H1 (cell line): ENCODE data around the gene GAPDHS. TPM values are rescaled to one million over a fixed set of nuclear protein-coding genes. Genes with fewer than 3 reads are reported as not detected.

Experiments used
- CTCF ChIA-PET: fragments of 300-600 bp; sonication (Branson Sonifier 250); formaldehyde crosslinking; loops from one replicate; lab custom pipeline; 2021; ENCODE audit not compliant: partially characterized antibody; lab: Charles Lee
- POLR2A ChIA-PET: fragments of 300-600 bp; sonication (Branson Sonifier 250); formaldehyde crosslinking; loops from one replicate; lab custom pipeline; 2021; ENCODE audit warnings: inconsistent platforms; ENCODE audit not compliant: partially characterized antibody; lab: Charles Lee
- DNase-seq, 2 experiments: peaks; one replicate each; pipeline versions ENCODE4 v3.0.0 to v3.0.0-alpha.2; 2010 to 2022; ENCODE audit warnings: low spot score in 2 of 2, low read depth in 1 of 2, mixed read lengths in 1 of 2
- FAIRE-seq: peaks from 2 replicates; lab custom pipeline; 2011; peaks lifted over from hg19 to GRCh38; lab: Jason Lieb, UNC
- H2AFZ ChIP-seq: 2 replicates; pipeline ENCODE4 v1.8.1; 2012; ENCODE audit warnings: low read length, inconsistent platforms
- H2AK5ac ChIP-seq: 2 replicates; pipeline ENCODE4 v1.6.1; 2013; ENCODE audit warnings: low read depth, low read length
- H2BK120ac ChIP-seq: replicated peaks from 2 replicates; pipeline ENCODE3; 2013; ENCODE audit warnings: low read depth, low read length, inconsistent platforms
- H2BK12ac ChIP-seq: 2 replicates; pipeline ENCODE4 v1.6.1; 2013; ENCODE audit warnings: low read depth, low read length
- H2BK15ac ChIP-seq: 2 replicates; pipeline ENCODE4 v1.6.1; 2013; ENCODE audit warnings: low read length
- H2BK20ac ChIP-seq: 2 replicates; pipeline ENCODE4 v1.6.1; 2013; ENCODE audit warnings: low read length
- H2BK5ac ChIP-seq: 2 replicates; pipeline ENCODE4 v1.6.1; 2013; ENCODE audit warnings: low read depth, low read length
- H3K14ac ChIP-seq: 2 replicates; pipeline ENCODE4 v1.6.1; 2013; ENCODE audit warnings: inconsistent platforms; ENCODE audit not compliant: insufficient read length
- H3K18ac ChIP-seq: 2 replicates; pipeline ENCODE4 v1.6.1; 2013; ENCODE audit warnings: low read length; ENCODE audit errors: extremely low read depth
- H3K23ac ChIP-seq: 2 replicates; pipeline ENCODE4 v1.6.1; 2013; ENCODE audit warnings: inconsistent platforms; ENCODE audit not compliant: insufficient read length
- H3K23me2 ChIP-seq: 2 replicates; pipeline ENCODE4 v1.6.1; 2013; ENCODE audit warnings: low read depth, low read length
- H3K27ac ChIP-seq: 2 replicates; pipeline ENCODE4 v1.6.1; 2011; ENCODE audit warnings: low read depth, low read length, inconsistent platforms
- H3K27me3 ChIP-seq, 4 experiments: replicated peaks in 1 of 4; 1 replicate in 1 of 4; 2 replicates in 3 of 4; pipeline versions ENCODE4 v1.6.1 to v1.8.1; 2011 to 2013; ENCODE audit warnings: low read length in 3 of 4, mild to moderate bottlenecking in 3 of 4, inconsistent platforms in 2 of 4, mixed read lengths in 2 of 4, moderate library complexity in 1 of 4; ENCODE audit not compliant: control insufficient read depth in 3 of 4, insufficient read depth in 3 of 4; ENCODE audit errors: extremely low read depth in 1 of 4
- H3K36me3 ChIP-seq, 4 experiments: 2 replicates each; pipeline versions ENCODE4 v1.6.1 to v1.8.1; 2011 to 2013; ENCODE audit warnings: mild to moderate bottlenecking in 4 of 4, low read length in 3 of 4, moderate library complexity in 2 of 4, control low read depth in 1 of 4, inconsistent platforms in 1 of 4; ENCODE audit not compliant: insufficient read depth in 4 of 4, control insufficient read depth in 2 of 4
- H3K4ac ChIP-seq: replicated peaks from 2 replicates; pipeline ENCODE3; 2013; ENCODE audit warnings: low read length, low read depth, mixed read lengths, inconsistent platforms; ENCODE audit not compliant: insufficient read length
- H3K4me1 ChIP-seq, 4 experiments: replicated peaks in 1 of 4; 1 replicate in 1 of 4; 2 replicates in 3 of 4; pipeline versions ENCODE4 v1.6.1 to v1.8.1; 2011 to 2013; ENCODE audit warnings: low read length in 3 of 4, inconsistent platforms in 2 of 4, mixed read lengths in 1 of 4; ENCODE audit not compliant: insufficient read depth in 4 of 4, control insufficient read depth in 3 of 4
- H3K4me2 ChIP-seq, 2 experiments: 2 replicates each; pipeline versions ENCODE4 v1.6.1 to v1.8.1; 2011 to 2013; ENCODE audit warnings: low read depth in 2 of 2, low read length in 2 of 2, control low read depth in 1 of 2, inconsistent platforms in 1 of 2, mild to moderate bottlenecking in 1 of 2; ENCODE audit not compliant: insufficient read depth in 1 of 2
- H3K4me3 ChIP-seq, 4 experiments: fragments of 200-600, 300-600 bp in 1 of 4; sonication (generic), shearing (Covaris generic), sonication (Bioruptor Twin) in 1 of 4; 2 replicates each; pipeline versions ENCODE4 v1.5.1 to v1.8.1; 2011 to 2016; ENCODE audit warnings: low read length in 4 of 4, low read depth in 3 of 4, control low read depth in 2 of 4, inconsistent platforms in 2 of 4, mild to moderate bottlenecking in 2 of 4, mixed read lengths in 1 of 4, moderate library complexity in 1 of 4; ENCODE audit not compliant: insufficient read depth in 2 of 4; ENCODE audit errors: extremely low read depth in 1 of 4
- H3K56ac ChIP-seq: replicated peaks from 2 replicates; pipeline ENCODE3; 2013; ENCODE audit warnings: low read depth, mild to moderate bottlenecking, mixed read lengths, low read length, inconsistent platforms; ENCODE audit not compliant: insufficient read length
- H3K79me1 ChIP-seq: 2 replicates; pipeline ENCODE4 v1.6.1; 2013; ENCODE audit warnings: low read depth, low read length, control low read depth
- H3K79me2 ChIP-seq, 2 experiments: 2 replicates each; pipeline versions ENCODE4 v1.6.1 to v1.8.1; 2012 to 2013; ENCODE audit warnings: low read length in 2 of 2, mild to moderate bottlenecking in 2 of 2, inconsistent platforms in 1 of 2; ENCODE audit not compliant: insufficient read depth in 2 of 2, control insufficient read depth in 1 of 2
- H3K9ac ChIP-seq, 4 experiments: replicated peaks in 1 of 4; 1 replicate in 1 of 4; 2 replicates in 3 of 4; pipeline versions ENCODE4 v1.6.1 to v1.8.1; 2011 to 2013; ENCODE audit warnings: low read depth in 3 of 4, low read length in 3 of 4, control low read depth in 2 of 4, mild to moderate bottlenecking in 2 of 4, moderate library complexity in 2 of 4, inconsistent platforms in 1 of 4; ENCODE audit errors: extremely low read depth in 1 of 4
- H3K9me3 ChIP-seq, 2 experiments: 2 replicates each; pipeline versions ENCODE4 v1.6.1 to v1.8.1; 2012 to 2013; ENCODE audit warnings: mild to moderate bottlenecking in 2 of 2, moderate library complexity in 2 of 2, control low read depth in 1 of 2, inconsistent platforms in 1 of 2, low read depth in 1 of 2, low read length in 1 of 2, mixed read lengths in 1 of 2; ENCODE audit not compliant: insufficient read depth in 2 of 2
- H4K20me1 ChIP-seq, 2 experiments: replicated peaks in 1 of 2; 2 replicates each; pipeline versions ENCODE3 to v1.8.1; 2011 to 2013; ENCODE audit warnings: inconsistent platforms in 2 of 2, low read length in 2 of 2, mild to moderate bottlenecking in 1 of 2; ENCODE audit not compliant: insufficient read depth in 2 of 2, control insufficient read depth in 1 of 2
- H4K5ac ChIP-seq: 2 replicates; pipeline ENCODE4 v1.6.1; 2013; ENCODE audit warnings: low read length, low read depth, mixed read lengths, inconsistent platforms; ENCODE audit not compliant: insufficient read length
- H4K8ac ChIP-seq: 2 replicates; pipeline ENCODE4 v1.8.0; 2013; ENCODE audit warnings: mild to moderate bottlenecking, moderate library complexity, low read length, inconsistent platforms; ENCODE audit not compliant: insufficient read depth; ENCODE audit errors: extremely low read depth
- H4K91ac ChIP-seq: replicated peaks from 2 replicates; pipeline ENCODE3; 2013; ENCODE audit warnings: low read length, mixed read lengths, inconsistent platforms; ENCODE audit not compliant: insufficient read length
- CBX8 ChIP-seq: fragments of 300-800, 300-1000 bp; sonication (generic); IDR thresholded peaks from 2 replicates; pipeline ENCODE4 v1.7.1; 2016; ENCODE audit warnings: low read depth, low read length, borderline replicate concordance
- EP300 ChIP-seq, 2 experiments: IDR thresholded peaks; 1 replicate in 1 of 2; 2 replicates in 1 of 2; pipeline ENCODE4 v1.6.1; 2011 to 2012; ENCODE audit warnings: low read depth in 2 of 2, low read length in 2 of 2, mild to moderate bottlenecking in 2 of 2, borderline replicate concordance in 1 of 2, inconsistent platforms in 1 of 2, moderate library complexity in 1 of 2
- EZH2 ChIP-seq: fragments of 200-600 bp; sonication (generic); IDR thresholded peaks from 2 replicates; pipeline ENCODE4 v1.7.1; 2012; ENCODE audit warnings: low read depth, mild to moderate bottlenecking, moderate library complexity, low read length, inconsistent platforms; ENCODE audit not compliant: severe bottlenecking
- PHF8 ChIP-seq: fragments of 200-600 bp; sonication (generic); conservative IDR thresholded peaks from 2 replicates; pipeline ENCODE4 v1.7.1; 2012; ENCODE audit warnings: low read depth, mild to moderate bottlenecking, inconsistent platforms, low read length, moderate library complexity
- RFX5 ChIP-seq: IDR thresholded peaks from 2 replicates; pipeline ENCODE4 v1.6.1; 2011; ENCODE audit warnings: low read depth, low read length, improper control_type of control experiment, borderline replicate concordance
- SIX5 ChIP-seq: IDR thresholded peaks from 2 replicates; pipeline ENCODE4 v1.6.1; 2011; ENCODE audit warnings: mild to moderate bottlenecking, low read depth, low read length
- SP1 ChIP-seq: IDR thresholded peaks from 2 replicates; pipeline ENCODE4 v1.6.1; 2011; ENCODE audit warnings: low read depth, low read length
- YY1 ChIP-seq: IDR thresholded peaks from 2 replicates; pipeline ENCODE4 v1.6.1; 2011; ENCODE audit warnings: low read depth, mild to moderate bottlenecking, low read length
- ZNF274 ChIP-seq: IDR thresholded peaks from 2 replicates; pipeline ENCODE4 v1.7.0; 2012; ENCODE audit warnings: low read length, borderline replicate concordance; ENCODE audit errors: extremely low read depth
- WGBS, 2 experiments: shearing (Covaris generic) in 1 of 2; methylation state at CpG; one replicate each; pipeline versions ENCODE4 v1.1.6 to v1.1.7; 2013 to 2015; ENCODE audit warnings: low lambda C conversion rate in 2 of 2, mixed read lengths in 2 of 2, inconsistent platforms in 1 of 2, low coverage in 1 of 2, missing lambda C conversion rate in 1 of 2; ENCODE audit not compliant: insufficient replicate concordance in 2 of 2, insufficient coverage in 1 of 2, insufficient read length in 1 of 2; ENCODE audit errors: extremely low coverage in 1 of 2, missing lambda C conversion rate in 1 of 2; 5-methylcytosine and 5-hydroxymethylcytosine counted together
- polyA plus RNA-seq, 7 experiments: library from polyadenylated mRNA; depleted of rRNA in 3 of 7; stranded (reverse) in 5 of 7; unstranded in 2 of 7; fragments of >200 nt in 5 of 7; fragments of 200-250 nt in 2 of 7; gene quantifications; 1 replicate in 5 of 7; 2 replicates in 1 of 7; 4 replicates in 1 of 7; pipeline versions ENCODE4 v1.2.1 to v1.2.3, GENCODE V29; 2011 to 2013; ENCODE audit warnings: missing spikeins in 2 of 7, mixed read lengths in 2 of 7
- total RNA-seq: library from RNA; stranded (reverse); fragmentation: NEBNext Ultra II Directional; extraction: Animal tissue kit (Norgen Biotek cat#: 25700); gene quantifications from 2 replicates; pipeline ENCODE4 v1.2.1, GENCODE V29; 2021
- TF ChIP-seq, protein P1 (sequence below): IDR thresholded peaks from 2 replicates; pipeline ENCODE4 v1.6.1; 2012; ENCODE audit warnings: low read length, inconsistent platforms

Gene GAPDHS
- total and polyA plus RNA-seq, 2 of the 8 experiments (the other 6 are each of a cell fraction or from before 2014, with no cell fraction given), result 0.26 TPM; not detected in 1

DNA sequence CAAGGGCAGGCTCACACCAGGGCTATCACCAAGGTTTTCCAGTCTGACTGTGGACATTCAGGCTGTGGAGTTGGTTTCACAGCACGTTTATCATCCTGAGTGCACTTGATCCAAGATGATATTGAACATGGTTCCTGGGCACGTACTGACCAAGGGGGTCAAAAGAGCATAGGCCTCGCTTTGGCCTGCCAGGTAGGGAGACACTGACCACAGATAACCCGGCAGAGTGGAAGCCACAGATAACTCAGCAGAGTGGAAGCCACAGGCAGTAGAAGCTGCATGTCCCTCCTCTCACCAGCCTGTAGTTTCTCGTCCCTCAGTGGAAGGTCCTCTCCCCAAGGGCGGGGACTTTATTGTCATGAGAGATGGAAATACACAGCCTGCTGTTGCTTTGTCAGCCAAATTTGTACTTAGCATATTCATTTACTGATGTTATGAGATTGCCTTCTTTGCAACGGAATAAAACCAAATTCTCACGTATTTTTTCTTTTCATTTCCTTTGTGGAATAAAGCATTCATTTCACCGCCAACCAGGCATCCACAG is 34.2 kb upstream of the GAPDHS start:
- H3K9ac ChIP-seq, result no peak overlapping the region
- no peak overlapping the region for H2AK5ac ChIP-seq
- H3K4me2 ChIP-seq, result no peak overlapping the region
- H3K4me1 ChIP-seq, result peaks cover 0 to 5% (median 3%) of the 10 kb centered on the region in 4 experiments; a peak in 3 of 7 replicates
- H4K20me1 ChIP-seq, result peaks cover 2 to 14% of the 10 kb centered on the region in 2 experiments
- H3K27me3 ChIP-seq, result no peaks in the 10 kb centered on the region
- H4K91ac ChIP-seq, result no peak overlapping the region
- H3K79me2 ChIP-seq, result no peaks in the 10 kb centered on the region
- H3K79me1 ChIP-seq, result no peaks in the 10 kb centered on the region
- no peak overlapping the region for H3K14ac ChIP-seq
- no peak overlapping the region for H2BK120ac ChIP-seq
- no peak overlapping the region for H4K8ac ChIP-seq
- ChIA-PET CTCF (interaction anchor here (0.6 kb wide), 1 partner anchor 19 kb away, joined by 3 read pairs; no protein-coding TSS in a partner anchor), POLR2A (interaction anchor here (1.8 kb wide), 1 partner anchor 18 kb away, joined by 5 read pairs; no protein-coding TSS in a partner anchor)
- FAIRE-seq, result no peak
- H3K27ac ChIP-seq, result no peak overlapping the region
- no peak for DNase-seq
- no peak overlapping the region for H3K56ac ChIP-seq
- no peak overlapping the region for H3K4me3 ChIP-seq
- no peak overlapping the region for H2BK12ac ChIP-seq
- H3K36me3 ChIP-seq, result peaks cover 11 to 49% (median 34%) of the 10 kb centered on the region in 4 experiments
- H2BK20ac ChIP-seq, result no peak overlapping the region
- no peaks in the 10 kb centered on the region for H3K23me2 ChIP-seq
- no peak overlapping the region for H3K23ac ChIP-seq
- no peak overlapping the region for H3K18ac ChIP-seq
- no peak overlapping the region for H3K4ac ChIP-seq
- H2AFZ ChIP-seq, result no peak overlapping the region
- 87% methylated on average over 9 of the region's 9 CpGs; no CpG with 5 or more reads in 1 of the 2 experiments for WGBS, 2 experiments
- no peak overlapping the region for H2BK5ac ChIP-seq
- no peak overlapping the region for H4K5ac ChIP-seq
- no peak overlapping the region for H2BK15ac ChIP-seq
- H3K9me3 ChIP-seq, result no peaks in the 10 kb centered on the region
- TF ChIP-seq CBX8, result no peak
- TF ChIP-seq SP1, result no peak
- TF ChIP-seq PHF8, result no peak
- TF ChIP-seq, protein P1, sequence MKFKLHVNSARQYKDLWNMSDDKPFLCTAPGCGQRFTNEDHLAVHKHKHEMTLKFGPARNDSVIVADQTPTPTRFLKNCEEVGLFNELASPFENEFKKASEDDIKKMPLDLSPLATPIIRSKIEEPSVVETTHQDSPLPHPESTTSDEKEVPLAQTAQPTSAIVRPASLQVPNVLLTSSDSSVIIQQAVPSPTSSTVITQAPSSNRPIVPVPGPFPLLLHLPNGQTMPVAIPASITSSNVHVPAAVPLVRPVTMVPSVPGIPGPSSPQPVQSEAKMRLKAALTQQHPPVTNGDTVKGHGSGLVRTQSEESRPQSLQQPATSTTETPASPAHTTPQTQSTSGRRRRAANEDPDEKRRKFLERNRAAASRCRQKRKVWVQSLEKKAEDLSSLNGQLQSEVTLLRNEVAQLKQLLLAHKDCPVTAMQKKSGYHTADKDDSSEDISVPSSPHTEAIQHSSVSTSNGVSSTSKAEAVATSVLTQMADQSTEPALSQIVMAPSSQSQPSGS, result no peak
- TF ChIP-seq SIX5, result no peak
- TF ChIP-seq EP300 (IDR thresholded peaks at IDR 0.05; ENCODE audit: borderline replicate concordance in 1 of 2, low read depth in 2 of 2, low read length in 2 of 2), result no peak
- no peak for TF ChIP-seq RFX5
- TF ChIP-seq ZNF274, result no peak
- no peak for TF ChIP-seq YY1
- TF ChIP-seq EZH2, result no peak
